Measurements from ENCODE around the gene DOC2B.

DOC2B gene

DNA sequence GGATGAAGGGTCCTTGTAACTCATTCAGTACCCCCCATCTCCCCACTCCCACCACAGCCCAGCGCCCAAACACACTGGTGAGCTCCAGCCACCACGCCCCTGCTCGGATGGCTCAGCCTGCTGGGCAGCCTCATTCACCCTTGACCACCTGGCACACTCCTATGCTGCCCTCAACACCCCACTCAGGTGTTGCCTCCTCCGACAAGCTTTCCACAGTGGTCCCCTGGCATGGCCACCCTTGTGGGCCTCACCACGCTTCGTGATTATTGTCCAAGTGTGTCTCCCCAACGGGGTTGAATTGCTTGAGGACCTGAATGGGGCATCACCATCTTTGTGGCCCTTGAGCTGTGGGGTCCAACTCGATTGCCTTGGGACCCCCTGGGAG, 12.0 kb upstream of the DOC2B start:
- TF ChIP-seq, protein P1, sequence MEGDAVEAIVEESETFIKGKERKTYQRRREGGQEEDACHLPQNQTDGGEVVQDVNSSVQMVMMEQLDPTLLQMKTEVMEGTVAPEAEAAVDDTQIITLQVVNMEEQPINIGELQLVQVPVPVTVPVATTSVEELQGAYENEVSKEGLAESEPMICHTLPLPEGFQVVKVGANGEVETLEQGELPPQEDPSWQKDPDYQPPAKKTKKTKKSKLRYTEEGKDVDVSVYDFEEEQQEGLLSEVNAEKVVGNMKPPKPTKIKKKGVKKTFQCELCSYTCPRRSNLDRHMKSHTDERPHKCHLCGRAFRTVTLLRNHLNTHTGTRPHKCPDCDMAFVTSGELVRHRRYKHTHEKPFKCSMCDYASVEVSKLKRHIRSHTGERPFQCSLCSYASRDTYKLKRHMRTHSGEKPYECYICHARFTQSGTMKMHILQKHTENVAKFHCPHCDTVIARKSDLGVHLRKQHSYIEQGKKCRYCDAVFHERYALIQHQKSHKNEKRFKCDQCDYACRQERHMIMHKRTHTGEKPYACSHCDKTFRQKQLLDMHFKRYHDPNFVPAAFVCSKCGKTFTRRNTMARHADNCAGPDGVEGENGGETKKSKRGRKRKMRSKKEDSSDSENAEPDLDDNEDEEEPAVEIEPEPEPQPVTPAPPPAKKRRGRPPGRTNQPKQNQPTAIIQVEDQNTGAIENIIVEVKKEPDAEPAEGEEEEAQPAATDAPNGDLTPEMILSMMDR (IDR thresholded peaks at IDR 0.05; ENCODE audit: insufficient read depth, low read depth, low read length, missing control alignments), result no peak
- no peak overlapping the region for H3K4me3 ChIP-seq (ENCODE audit: low read length)
- DNase-seq (ENCODE audit: low read depth), result no peak

DNA sequence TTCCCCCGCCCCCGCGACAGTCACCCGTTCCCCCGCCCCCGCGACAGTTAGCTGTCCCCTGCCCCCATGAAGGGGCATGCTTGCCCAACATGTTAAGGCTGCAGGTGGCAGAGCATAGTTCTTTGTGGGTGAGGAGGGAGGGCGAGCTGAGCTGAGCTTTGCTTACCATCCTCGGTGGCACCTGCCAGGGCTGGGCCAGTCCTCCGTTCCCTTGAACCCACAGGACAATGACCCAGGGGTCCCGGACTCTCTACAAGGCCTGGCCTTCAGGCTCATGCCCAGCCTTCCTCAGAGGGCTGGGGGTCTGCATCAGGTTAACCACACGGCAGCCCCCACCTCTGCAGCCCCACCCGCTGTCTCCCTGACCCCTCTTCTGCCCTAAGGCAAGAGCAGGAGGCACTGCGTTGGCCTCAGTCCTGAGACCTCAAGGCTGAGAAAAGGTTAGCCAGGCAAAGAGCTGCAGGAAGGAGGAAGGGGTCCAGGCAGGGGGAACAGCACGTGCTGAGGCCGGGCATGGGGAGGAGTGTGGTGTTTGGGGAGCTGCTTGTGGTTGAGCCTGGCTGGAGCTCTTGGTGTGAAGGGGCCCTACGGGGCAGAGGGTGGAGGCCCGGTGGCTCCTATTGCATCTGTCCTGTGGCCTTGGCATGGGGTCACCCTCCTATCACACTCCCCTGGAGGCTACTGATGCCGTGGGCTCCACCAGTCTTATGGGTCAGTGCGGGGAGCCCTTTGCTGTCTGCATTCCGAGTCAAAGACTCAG, 11.4 kb upstream of the DOC2B start:
- H3K4me3 ChIP-seq (ENCODE audit: low read length), result no peak overlapping the region
- no peak for DNase-seq (ENCODE audit: low read depth)
- TF ChIP-seq, protein P1 (IDR thresholded peaks at IDR 0.05; ENCODE audit: insufficient read depth, low read depth, low read length, missing control alignments), result no peak

DNA sequence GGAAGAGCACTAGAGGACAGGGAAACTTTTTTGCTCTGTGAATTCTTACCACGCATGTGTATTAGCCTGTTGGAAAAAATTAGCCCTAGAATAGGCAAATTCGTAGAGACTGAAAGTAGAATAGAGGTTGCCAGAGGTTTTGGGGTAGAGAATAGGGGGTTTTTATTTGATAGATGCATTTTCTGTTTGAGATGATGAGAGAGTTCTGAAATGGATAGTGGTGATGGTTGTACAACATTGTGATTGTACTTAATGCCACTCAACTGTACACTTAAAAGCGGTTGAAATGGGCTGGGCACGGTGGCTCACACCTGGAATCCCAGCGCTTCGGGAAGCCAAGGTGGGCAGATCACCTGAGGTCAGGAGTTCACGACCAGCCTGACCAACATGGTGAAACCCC, 8.0 kb upstream of the DOC2B start:
- TF ChIP-seq, protein P1 (IDR thresholded peaks at IDR 0.05; ENCODE audit: insufficient read depth, low read depth, low read length, missing control alignments), result no peak
- DNase-seq (ENCODE audit: low read depth), result no peak
- no peak overlapping the region for H3K4me3 ChIP-seq (ENCODE audit: low read length)

DNA sequence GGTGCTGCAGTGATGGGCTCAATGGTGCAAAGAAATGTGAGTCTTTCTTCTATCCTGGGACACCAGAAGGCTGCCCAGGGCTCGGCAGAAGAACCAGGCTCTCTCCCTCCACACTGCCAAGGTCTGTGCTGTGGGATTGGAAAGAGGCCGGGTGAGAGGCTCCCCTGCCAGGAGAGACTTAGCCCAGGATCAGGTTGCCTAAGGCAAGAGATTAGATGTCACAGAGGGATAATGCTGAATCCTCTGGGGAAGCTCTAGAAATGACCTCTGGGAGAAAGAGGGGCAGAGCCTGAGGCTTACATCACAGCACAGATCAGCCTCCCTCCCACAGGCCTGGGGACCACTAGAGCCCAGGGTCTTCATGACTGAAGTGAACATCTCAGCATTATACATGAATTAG, 5.7 kb upstream of the DOC2B start:
- TF ChIP-seq, protein P1 (IDR thresholded peaks at IDR 0.05; ENCODE audit: insufficient read depth, low read depth, low read length, missing control alignments), result no peak
- H3K4me3 ChIP-seq (ENCODE audit: low read length), result no peak overlapping the region
- no peak for DNase-seq (ENCODE audit: low read depth)

DNA sequence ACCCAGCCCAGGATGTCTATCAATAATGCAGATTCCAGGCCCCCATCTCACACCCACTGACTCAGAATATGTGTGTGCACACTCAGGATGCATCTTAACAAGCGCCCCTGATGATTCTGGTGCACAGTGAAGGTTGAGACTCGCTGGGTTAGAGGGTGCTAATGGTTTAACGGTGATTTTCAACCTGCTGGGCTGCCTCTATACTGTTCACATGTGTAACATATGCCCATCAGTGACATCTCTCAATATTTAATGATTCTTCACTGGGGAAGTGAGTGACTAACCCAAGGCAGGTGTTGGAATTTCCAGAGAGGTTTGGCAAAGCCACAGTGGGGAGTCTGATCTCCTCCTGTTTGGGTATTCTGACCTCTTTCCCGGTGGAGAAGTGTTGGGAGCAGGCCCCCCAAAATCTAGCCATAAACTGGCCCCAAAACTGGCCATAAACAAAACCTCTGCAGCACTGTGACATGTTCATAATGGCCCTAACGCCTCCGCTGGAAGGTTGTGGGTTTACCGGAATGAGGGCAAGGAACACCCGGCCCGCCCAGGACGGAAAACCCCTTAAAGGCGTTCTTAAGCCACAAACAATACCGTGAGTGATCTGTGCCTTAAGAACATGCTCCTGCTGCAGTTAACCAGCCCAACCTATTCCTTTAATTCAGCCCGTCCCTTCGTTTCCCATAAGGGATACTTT, 4.1 kb upstream of the DOC2B start:
- peak; percentile 4 for DNase-seq (ENCODE audit: low read depth)
- no peak overlapping the region for H3K4me3 ChIP-seq (ENCODE audit: low read length)
- TF ChIP-seq, protein P1 (IDR thresholded peaks at IDR 0.05; ENCODE audit: insufficient read depth, low read depth, low read length, missing control alignments), result no peak

DNA sequence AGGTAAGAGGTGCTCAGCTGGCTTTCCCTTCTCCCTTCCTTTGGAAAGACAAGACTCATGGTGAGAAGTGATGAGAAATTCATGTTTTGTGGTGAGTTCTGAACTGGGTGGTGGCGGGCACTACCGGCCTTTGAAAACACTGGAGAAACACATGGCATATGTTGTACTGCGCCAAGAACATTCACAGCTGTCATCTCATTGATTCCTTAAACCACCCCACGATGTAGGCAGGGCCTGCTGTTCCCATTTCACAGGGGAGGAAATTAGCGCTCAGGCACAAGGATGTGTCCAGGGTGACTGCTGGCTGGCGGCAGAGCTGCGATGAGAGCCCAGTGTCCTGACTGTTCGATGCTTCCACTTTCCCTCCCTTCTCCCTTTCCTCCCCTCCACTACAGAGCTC, 1.6 kb upstream of the DOC2B start:
- no peak for DNase-seq (ENCODE audit: low read depth)
- H3K4me3 ChIP-seq (ENCODE audit: low read length), result no peak overlapping the region
- TF ChIP-seq, protein P1 (IDR thresholded peaks at IDR 0.05; ENCODE audit: insufficient read depth, low read depth, low read length, missing control alignments), result no peak

Data from epithelial cell of esophagus (primary cell).